GM19238 (cell line): ENCODE results near the gene ADARB1.

Experiments
- DNase-seq: peaks from one replicate; pipeline ENCODE4 v3.0.0; 2011; ENCODE audit warnings: low spot score; ENCODE audit not compliant: insufficient read length

Gene ADARB1

GRCh38 chr21:45039317-45040156 is 34.8 kb upstream of the ADARB1 start:
- DNase-seq: no peak

- DNase-seq: no peak
These were observed 34.1 kb upstream of the ADARB1 start for GRCh38 chr21:45040157-45040711.

- no peak for DNase-seq
These were observed 33.6 kb upstream of the ADARB1 start for GRCh38 chr21:45040739-45041138.

- DNase-seq: no peak
These were observed 33.0 kb upstream of the ADARB1 start for GRCh38 chr21:45041351-45041805.

- DNase-seq: no peak
These were observed 32.3 kb upstream of the ADARB1 start for GRCh38 chr21:45041984-45042663.

GRCh38 chr21:45042664-45043161 is 31.7 kb upstream of the ADARB1 start:
- no peak for DNase-seq

- DNase-seq: no peak
These were observed 30.8 kb upstream of the ADARB1 start for GRCh38 chr21:45043541-45044020.

- no peak for DNase-seq
These were observed 28.9 kb upstream of the ADARB1 start for GRCh38 chr21:45045481-45045880.

GRCh38 chr21:45047257-45047656 is 27.1 kb upstream of the ADARB1 start:
- no peak for DNase-seq

GRCh38 chr21:45048026-45048698 is 26.2 kb upstream of the ADARB1 start:
- no peak for DNase-seq

- no peak for DNase-seq
These were observed 25.4 kb upstream of the ADARB1 start for GRCh38 chr21:45048968-45049367.

GRCh38 chr21:45049714-45050344 is 24.6 kb upstream of the ADARB1 start:
- no peak for DNase-seq

- no peak for DNase-seq
These were observed 24.0 kb upstream of the ADARB1 start for GRCh38 chr21:45050345-45050796.

GRCh38 chr21:45050797-45051489 is 23.4 kb upstream of the ADARB1 start:
- DNase-seq: no peak

- no peak for DNase-seq
These were observed 22.6 kb upstream of the ADARB1 start for GRCh38 chr21:45051580-45052434.

- DNase-seq: no peak
These were observed 21.4 kb upstream of the ADARB1 start for GRCh38 chr21:45052960-45053359.

- DNase-seq: no peak
These were observed 20.7 kb upstream of the ADARB1 start for GRCh38 chr21:45053561-45054226.

- DNase-seq: no peak
These were observed 20.0 kb upstream of the ADARB1 start for GRCh38 chr21:45054227-45054926.
